H1 (cell line): Measurements from ENCODE around the gene MIPOL1. TPM values are rescaled to one million over a fixed set of nuclear protein-coding genes. Genes with fewer than 3 reads are reported as not detected.

Source experiments
- CTCF ChIA-PET: fragments of 300-600 bp; sonication (Branson Sonifier 250); formaldehyde crosslinking; loops from one replicate; lab custom pipeline; 2021; ENCODE audit not compliant: partially characterized antibody; lab: Charles Lee
- POLR2A ChIA-PET: fragments of 300-600 bp; sonication (Branson Sonifier 250); formaldehyde crosslinking; loops from one replicate; lab custom pipeline; 2021; ENCODE audit warnings: inconsistent platforms; ENCODE audit not compliant: partially characterized antibody; lab: Charles Lee
- DNase-seq, 2 experiments: peaks; one replicate each; pipeline versions ENCODE4 v3.0.0 to v3.0.0-alpha.2; 2010 to 2022; ENCODE audit warnings: low spot score in 2 of 2, low read depth in 1 of 2, mixed read lengths in 1 of 2
- FAIRE-seq: peaks from 2 replicates; lab custom pipeline; 2011; peaks lifted over from hg19 to GRCh38; lab: Jason Lieb, UNC
- H2AFZ ChIP-seq: 2 replicates; pipeline ENCODE4 v1.8.1; 2012; ENCODE audit warnings: low read length, inconsistent platforms
- H2AK5ac ChIP-seq: 2 replicates; pipeline ENCODE4 v1.6.1; 2013; ENCODE audit warnings: low read depth, low read length
- H2BK120ac ChIP-seq: replicated peaks from 2 replicates; pipeline ENCODE3; 2013; ENCODE audit warnings: low read depth, low read length, inconsistent platforms
- H2BK12ac ChIP-seq: 2 replicates; pipeline ENCODE4 v1.6.1; 2013; ENCODE audit warnings: low read depth, low read length
- H2BK15ac ChIP-seq: 2 replicates; pipeline ENCODE4 v1.6.1; 2013; ENCODE audit warnings: low read length
- H2BK20ac ChIP-seq: 2 replicates; pipeline ENCODE4 v1.6.1; 2013; ENCODE audit warnings: low read length
- H2BK5ac ChIP-seq: 2 replicates; pipeline ENCODE4 v1.6.1; 2013; ENCODE audit warnings: low read depth, low read length
- H3K14ac ChIP-seq: 2 replicates; pipeline ENCODE4 v1.6.1; 2013; ENCODE audit warnings: inconsistent platforms; ENCODE audit not compliant: insufficient read length
- H3K18ac ChIP-seq: 2 replicates; pipeline ENCODE4 v1.6.1; 2013; ENCODE audit warnings: low read length; ENCODE audit errors: extremely low read depth
- H3K23ac ChIP-seq: 2 replicates; pipeline ENCODE4 v1.6.1; 2013; ENCODE audit warnings: inconsistent platforms; ENCODE audit not compliant: insufficient read length
- H3K23me2 ChIP-seq: 2 replicates; pipeline ENCODE4 v1.6.1; 2013; ENCODE audit warnings: low read depth, low read length
- H3K27ac ChIP-seq: 2 replicates; pipeline ENCODE4 v1.6.1; 2011; ENCODE audit warnings: low read depth, low read length, inconsistent platforms
- H3K27me3 ChIP-seq, 4 experiments: replicated peaks in 1 of 4; 1 replicate in 1 of 4; 2 replicates in 3 of 4; pipeline versions ENCODE4 v1.6.1 to v1.8.1; 2011 to 2013; ENCODE audit warnings: low read length in 3 of 4, mild to moderate bottlenecking in 3 of 4, inconsistent platforms in 2 of 4, mixed read lengths in 2 of 4, moderate library complexity in 1 of 4; ENCODE audit not compliant: control insufficient read depth in 3 of 4, insufficient read depth in 3 of 4; ENCODE audit errors: extremely low read depth in 1 of 4
- H3K36me3 ChIP-seq, 4 experiments: 2 replicates each; pipeline versions ENCODE4 v1.6.1 to v1.8.1; 2011 to 2013; ENCODE audit warnings: mild to moderate bottlenecking in 4 of 4, low read length in 3 of 4, moderate library complexity in 2 of 4, control low read depth in 1 of 4, inconsistent platforms in 1 of 4; ENCODE audit not compliant: insufficient read depth in 4 of 4, control insufficient read depth in 2 of 4
- H3K4ac ChIP-seq: replicated peaks from 2 replicates; pipeline ENCODE3; 2013; ENCODE audit warnings: low read length, low read depth, mixed read lengths, inconsistent platforms; ENCODE audit not compliant: insufficient read length
- H3K4me1 ChIP-seq, 4 experiments: replicated peaks in 1 of 4; 1 replicate in 1 of 4; 2 replicates in 3 of 4; pipeline versions ENCODE4 v1.6.1 to v1.8.1; 2011 to 2013; ENCODE audit warnings: low read length in 3 of 4, inconsistent platforms in 2 of 4, mixed read lengths in 1 of 4; ENCODE audit not compliant: insufficient read depth in 4 of 4, control insufficient read depth in 3 of 4
- H3K4me2 ChIP-seq, 2 experiments: 2 replicates each; pipeline versions ENCODE4 v1.6.1 to v1.8.1; 2011 to 2013; ENCODE audit warnings: low read depth in 2 of 2, low read length in 2 of 2, control low read depth in 1 of 2, inconsistent platforms in 1 of 2, mild to moderate bottlenecking in 1 of 2; ENCODE audit not compliant: insufficient read depth in 1 of 2
- H3K4me3 ChIP-seq, 4 experiments: fragments of 200-600, 300-600 bp in 1 of 4; sonication (generic), shearing (Covaris generic), sonication (Bioruptor Twin) in 1 of 4; 2 replicates each; pipeline versions ENCODE4 v1.5.1 to v1.8.1; 2011 to 2016; ENCODE audit warnings: low read length in 4 of 4, low read depth in 3 of 4, control low read depth in 2 of 4, inconsistent platforms in 2 of 4, mild to moderate bottlenecking in 2 of 4, mixed read lengths in 1 of 4, moderate library complexity in 1 of 4; ENCODE audit not compliant: insufficient read depth in 2 of 4; ENCODE audit errors: extremely low read depth in 1 of 4
- H3K56ac ChIP-seq: replicated peaks from 2 replicates; pipeline ENCODE3; 2013; ENCODE audit warnings: low read depth, mild to moderate bottlenecking, mixed read lengths, low read length, inconsistent platforms; ENCODE audit not compliant: insufficient read length
- H3K79me1 ChIP-seq: 2 replicates; pipeline ENCODE4 v1.6.1; 2013; ENCODE audit warnings: low read depth, low read length, control low read depth
- H3K79me2 ChIP-seq, 2 experiments: 2 replicates each; pipeline versions ENCODE4 v1.6.1 to v1.8.1; 2012 to 2013; ENCODE audit warnings: low read length in 2 of 2, mild to moderate bottlenecking in 2 of 2, inconsistent platforms in 1 of 2; ENCODE audit not compliant: insufficient read depth in 2 of 2, control insufficient read depth in 1 of 2
- H3K9ac ChIP-seq, 4 experiments: replicated peaks in 1 of 4; 1 replicate in 1 of 4; 2 replicates in 3 of 4; pipeline versions ENCODE4 v1.6.1 to v1.8.1; 2011 to 2013; ENCODE audit warnings: low read depth in 3 of 4, low read length in 3 of 4, control low read depth in 2 of 4, mild to moderate bottlenecking in 2 of 4, moderate library complexity in 2 of 4, inconsistent platforms in 1 of 4; ENCODE audit errors: extremely low read depth in 1 of 4
- H3K9me3 ChIP-seq, 2 experiments: 2 replicates each; pipeline versions ENCODE4 v1.6.1 to v1.8.1; 2012 to 2013; ENCODE audit warnings: mild to moderate bottlenecking in 2 of 2, moderate library complexity in 2 of 2, control low read depth in 1 of 2, inconsistent platforms in 1 of 2, low read depth in 1 of 2, low read length in 1 of 2, mixed read lengths in 1 of 2; ENCODE audit not compliant: insufficient read depth in 2 of 2
- H4K20me1 ChIP-seq, 2 experiments: replicated peaks in 1 of 2; 2 replicates each; pipeline versions ENCODE3 to v1.8.1; 2011 to 2013; ENCODE audit warnings: inconsistent platforms in 2 of 2, low read length in 2 of 2, mild to moderate bottlenecking in 1 of 2; ENCODE audit not compliant: insufficient read depth in 2 of 2, control insufficient read depth in 1 of 2
- H4K5ac ChIP-seq: 2 replicates; pipeline ENCODE4 v1.6.1; 2013; ENCODE audit warnings: low read length, low read depth, mixed read lengths, inconsistent platforms; ENCODE audit not compliant: insufficient read length
- H4K8ac ChIP-seq: 2 replicates; pipeline ENCODE4 v1.8.0; 2013; ENCODE audit warnings: mild to moderate bottlenecking, moderate library complexity, low read length, inconsistent platforms; ENCODE audit not compliant: insufficient read depth; ENCODE audit errors: extremely low read depth
- H4K91ac ChIP-seq: replicated peaks from 2 replicates; pipeline ENCODE3; 2013; ENCODE audit warnings: low read length, mixed read lengths, inconsistent platforms; ENCODE audit not compliant: insufficient read length
- BRCA1 ChIP-seq: IDR thresholded peaks from 2 replicates; pipeline ENCODE4 v1.6.1; 2012; ENCODE audit warnings: low read depth, low read length, improper control_type of control experiment
- CEBPB ChIP-seq: IDR thresholded peaks from 2 replicates; pipeline ENCODE4 v1.6.1; 2012; ENCODE audit warnings: low read depth, low read length
- GABPA ChIP-seq: IDR thresholded peaks from 2 replicates; pipeline ENCODE4 v1.6.1; 2011; ENCODE audit warnings: mild to moderate bottlenecking, low read length, moderate library complexity, borderline replicate concordance; ENCODE audit not compliant: insufficient read depth
- GTF2F1 ChIP-seq: IDR thresholded peaks from 2 replicates; pipeline ENCODE4 v1.6.1; 2012; ENCODE audit warnings: low read depth, low read length, improper control_type of control experiment, borderline replicate concordance
- HDAC2 ChIP-seq, 2 experiments: fragments of 300-600 bp in 1 of 2; sonication (generic) in 1 of 2; IDR thresholded peaks; 2 replicates each; pipeline ENCODE4 v1.6.1; 2011 to 2012; ENCODE audit warnings: low read depth in 2 of 2, low read length in 2 of 2, mild to moderate bottlenecking in 2 of 2, moderate library complexity in 2 of 2, borderline replicate concordance in 1 of 2, inconsistent platforms in 1 of 2
- JUND ChIP-seq: IDR thresholded peaks from 2 replicates; pipeline ENCODE4 v1.6.1; 2011; ENCODE audit warnings: mild to moderate bottlenecking, improper control_type of control experiment, low read length
- KDM5A ChIP-seq: fragments of 200-600 bp; IDR thresholded peaks from 2 replicates; pipeline ENCODE4 v1.7.1; 2012; ENCODE audit warnings: mild to moderate bottlenecking, low read length, inconsistent platforms, mixed read lengths
- PHF8 ChIP-seq: fragments of 200-600 bp; sonication (generic); conservative IDR thresholded peaks from 2 replicates; pipeline ENCODE4 v1.7.1; 2012; ENCODE audit warnings: low read depth, mild to moderate bottlenecking, inconsistent platforms, low read length, moderate library complexity
- POLR2A ChIP-seq, 2 experiments: IDR thresholded peaks; 1 replicate in 1 of 2; 2 replicates in 1 of 2; pipeline ENCODE4 v1.6.1; 2011; ENCODE audit warnings: low read depth in 2 of 2, low read length in 2 of 2, mild to moderate bottlenecking in 2 of 2; ENCODE audit errors: control extremely low read depth in 1 of 2
- RFX5 ChIP-seq: IDR thresholded peaks from 2 replicates; pipeline ENCODE4 v1.6.1; 2011; ENCODE audit warnings: low read depth, low read length, improper control_type of control experiment, borderline replicate concordance
- RXRA ChIP-seq: IDR thresholded peaks from 2 replicates; pipeline ENCODE4 v1.6.1; 2011; ENCODE audit warnings: low read depth, mild to moderate bottlenecking, low read length, moderate library complexity; ENCODE audit not compliant: insufficient read depth
- SRF ChIP-seq: IDR thresholded peaks from 2 replicates; pipeline ENCODE4 v1.6.1; 2011; ENCODE audit warnings: mild to moderate bottlenecking, low read depth, low read length, moderate library complexity
- TBP ChIP-seq: IDR thresholded peaks from 2 replicates; pipeline ENCODE4 v1.6.1; 2011; ENCODE audit warnings: low read depth, low read length, improper control_type of control experiment
- USF2 ChIP-seq: IDR thresholded peaks from 2 replicates; pipeline ENCODE4 v1.6.1; 2011; ENCODE audit warnings: low read length, improper control_type of control experiment
- WGBS, 2 experiments: shearing (Covaris generic) in 1 of 2; methylation state at CpG; one replicate each; pipeline versions ENCODE4 v1.1.6 to v1.1.7; 2013 to 2015; ENCODE audit warnings: low lambda C conversion rate in 2 of 2, mixed read lengths in 2 of 2, inconsistent platforms in 1 of 2, low coverage in 1 of 2, missing lambda C conversion rate in 1 of 2; ENCODE audit not compliant: insufficient replicate concordance in 2 of 2, insufficient coverage in 1 of 2, insufficient read length in 1 of 2; ENCODE audit errors: extremely low coverage in 1 of 2, missing lambda C conversion rate in 1 of 2; 5-methylcytosine and 5-hydroxymethylcytosine counted together
- polyA plus RNA-seq, 7 experiments: library from polyadenylated mRNA; depleted of rRNA in 3 of 7; stranded (reverse) in 5 of 7; unstranded in 2 of 7; fragments of >200 nt in 5 of 7; fragments of 200-250 nt in 2 of 7; gene quantifications; 1 replicate in 5 of 7; 2 replicates in 1 of 7; 4 replicates in 1 of 7; pipeline versions ENCODE4 v1.2.1 to v1.2.3, GENCODE V29; 2011 to 2013; ENCODE audit warnings: missing spikeins in 2 of 7, mixed read lengths in 2 of 7
- total RNA-seq: library from RNA; stranded (reverse); fragmentation: NEBNext Ultra II Directional; extraction: Animal tissue kit (Norgen Biotek cat#: 25700); gene quantifications from 2 replicates; pipeline ENCODE4 v1.2.1, GENCODE V29; 2021

The MIPOL1 gene
- total and polyA plus RNA-seq, 2 of the 8 experiments (the other 6 are each of a cell fraction or from before 2014, with no cell fraction given), result 2.8 to 23.9 TPM

GRCh38 chr14:37515771-37516170, 318.0 kb downstream of the MIPOL1 start:
- no peak overlapping the region for H3K4ac ChIP-seq
- no peak overlapping the region for H3K27ac ChIP-seq
- DNase-seq (no peak), FAIRE-seq (no peak)
- no peak overlapping the region for H3K4me2 ChIP-seq
- no peak overlapping the region for H2BK120ac ChIP-seq
- POLR2A ChIA-PET, result no interaction called here
- no peak overlapping the region for H2AK5ac ChIP-seq
- no peak overlapping the region for H2BK5ac ChIP-seq
- no peaks in the 10 kb centered on the region for H3K4me1 ChIP-seq
- no peak overlapping the region for H2BK20ac ChIP-seq
- no peak overlapping the region for H3K14ac ChIP-seq
- H3K18ac ChIP-seq, result no peak overlapping the region
- no peak overlapping the region for H3K9ac ChIP-seq
- CTCF ChIA-PET, result interaction anchor here (1.4 kb wide), 1 partner anchor 10 kb away, joined by 3 read pairs; no protein-coding TSS in a partner anchor
- H3K23ac ChIP-seq, result no peak overlapping the region
- WGBS, 2 experiments, result 91% methylated on average over 3 of the region's 3 CpGs; no CpG with 5 or more reads in 1 of the 2 experiments
- no peak overlapping the region for H4K8ac ChIP-seq
- H2BK15ac ChIP-seq, result no peak overlapping the region
- H4K5ac ChIP-seq, result no peak overlapping the region
- no peak overlapping the region for H2BK12ac ChIP-seq
- H3K23me2 ChIP-seq, result no peaks in the 10 kb centered on the region
- no peak overlapping the region for H3K4me3 ChIP-seq
- H3K79me2 ChIP-seq, result no peaks in the 10 kb centered on the region
- H2AFZ ChIP-seq, result no peak overlapping the region
- H4K20me1 ChIP-seq, result no peaks in the 10 kb centered on the region
- no peak overlapping the region for H3K56ac ChIP-seq
- H3K27me3 ChIP-seq, result no peaks in the 10 kb centered on the region
- H3K36me3 ChIP-seq, result no peaks in the 10 kb centered on the region
- no peaks in the 10 kb centered on the region for H3K79me1 ChIP-seq
- no peak overlapping the region for H4K91ac ChIP-seq
- H3K9me3 ChIP-seq, result no peaks in the 10 kb centered on the region
- TF ChIP-seq KDM5A (no peak), USF2 (no peak), TBP (no peak), GTF2F1 (no peak), POLR2A (IDR thresholded peaks at IDR 0.05; ENCODE audit: control extremely low read depth in 1 of 2, low read depth in 2 of 2, low read length in 2 of 2) (no peak), GABPA (no peak), RFX5 (no peak), RXRA (no peak), SRF (no peak), CEBPB (no peak), HDAC2 (IDR thresholded peaks at IDR 0.05; ENCODE audit: borderline replicate concordance in 1 of 2, low read depth in 2 of 2, low read length in 2 of 2) (no peak), BRCA1 (no peak), PHF8 (no peak), JUND (no peak)
